Body of pancreas (tissue), 4 donors: Measurements from ENCODE around the gene ANKS1B.
A peak's percentile ranks its signal among the peaks of the same experiment; 100 is the strongest.

Source experiments
- POLR2A ChIP-seq, 3 donors: fragments of 450-650 bp; IDR thresholded peaks; one replicate each; pipeline ENCODE4 v1.6.1; 2016; ENCODE audit warnings: antibody characterized with exemption in 3 of 3, mild to moderate bottlenecking in 2 of 3
- TF ChIP-seq, protein P1 (sequence below), 7 experiments: fragments of 450-650 bp in 4 of 7; fragments of 200-600 bp in 3 of 7; sonication (generic) in 3 of 7; IDR thresholded peaks; one replicate each; pipeline ENCODE4 v1.5.1; 2016 to 2019; ENCODE audit warnings: antibody characterized with exemption in 7 of 7

DNA sequence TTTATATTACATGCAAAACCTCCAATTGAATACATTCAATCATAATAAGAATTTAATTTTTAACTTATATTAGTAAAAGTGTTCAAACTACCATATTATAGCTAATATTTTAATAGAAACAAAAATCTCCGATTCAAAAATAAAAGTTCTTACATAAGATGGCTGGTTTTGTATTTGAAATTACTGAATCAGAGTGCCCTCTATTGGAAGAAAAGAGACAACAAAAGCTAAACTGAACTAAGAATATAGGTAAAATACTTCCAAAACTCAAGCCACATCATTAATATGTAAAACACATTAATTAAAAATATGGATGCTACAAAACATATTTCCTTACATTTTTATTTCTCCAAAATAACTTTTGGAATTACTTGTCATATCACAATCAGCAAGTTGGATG is 216.9 kb downstream of the ANKS1B start:
- no peak for TF ChIP-seq POLR2A (IDR thresholded peaks at IDR 0.05)
- TF ChIP-seq, protein P1, sequence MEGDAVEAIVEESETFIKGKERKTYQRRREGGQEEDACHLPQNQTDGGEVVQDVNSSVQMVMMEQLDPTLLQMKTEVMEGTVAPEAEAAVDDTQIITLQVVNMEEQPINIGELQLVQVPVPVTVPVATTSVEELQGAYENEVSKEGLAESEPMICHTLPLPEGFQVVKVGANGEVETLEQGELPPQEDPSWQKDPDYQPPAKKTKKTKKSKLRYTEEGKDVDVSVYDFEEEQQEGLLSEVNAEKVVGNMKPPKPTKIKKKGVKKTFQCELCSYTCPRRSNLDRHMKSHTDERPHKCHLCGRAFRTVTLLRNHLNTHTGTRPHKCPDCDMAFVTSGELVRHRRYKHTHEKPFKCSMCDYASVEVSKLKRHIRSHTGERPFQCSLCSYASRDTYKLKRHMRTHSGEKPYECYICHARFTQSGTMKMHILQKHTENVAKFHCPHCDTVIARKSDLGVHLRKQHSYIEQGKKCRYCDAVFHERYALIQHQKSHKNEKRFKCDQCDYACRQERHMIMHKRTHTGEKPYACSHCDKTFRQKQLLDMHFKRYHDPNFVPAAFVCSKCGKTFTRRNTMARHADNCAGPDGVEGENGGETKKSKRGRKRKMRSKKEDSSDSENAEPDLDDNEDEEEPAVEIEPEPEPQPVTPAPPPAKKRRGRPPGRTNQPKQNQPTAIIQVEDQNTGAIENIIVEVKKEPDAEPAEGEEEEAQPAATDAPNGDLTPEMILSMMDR (IDR thresholded peaks at IDR 0.05), result peak in 6 of 7 experiments; percentile 44 to 62 (median 56)
